Fibroblast of lung (primary cell): ENCODE measurements around the gene TBC1D10B. TPM values are rescaled to one million over a fixed set of nuclear protein-coding genes. Genes with fewer than 3 reads are reported as not detected.

Experiments used
- DNase-seq, 2 donors: peaks; one replicate each; pipeline versions ENCODE4 v3.0.0 to v3.0.0-alpha.2; 2010; ENCODE audit warnings: low read depth in 2 of 2
- H2AFZ ChIP-seq: 2 replicates; pipeline ENCODE4 v1.5.1; 2012; ENCODE audit warnings: low read length, control low read depth, inconsistent platforms
- H3K27ac ChIP-seq: 2 replicates; pipeline ENCODE4 v1.5.1; 2011; ENCODE audit warnings: low read length, control low read depth; ENCODE audit not compliant: insufficient read depth
- H3K27me3 ChIP-seq: 2 replicates; pipeline ENCODE4 v1.5.1; 2011; ENCODE audit warnings: mild to moderate bottlenecking, low read length; ENCODE audit not compliant: control insufficient read depth, insufficient read depth
- H3K36me3 ChIP-seq: 2 replicates; pipeline ENCODE4 v1.5.1; 2011; ENCODE audit warnings: low read length; ENCODE audit not compliant: control insufficient read depth, insufficient read depth
- H3K4me1 ChIP-seq: 2 replicates; pipeline ENCODE4 v1.5.1; 2011; ENCODE audit warnings: low read length; ENCODE audit not compliant: control insufficient read depth, insufficient read depth; ENCODE audit errors: extremely low read depth
- H3K4me2 ChIP-seq: 2 replicates; pipeline ENCODE4 v1.5.1; 2011; ENCODE audit warnings: low read length, control low read depth; ENCODE audit not compliant: insufficient read depth; ENCODE audit errors: extremely low read depth
- H3K4me3 ChIP-seq, 4 experiments: fragments of 200-600 bp in 1 of 4; sonication (generic) in 1 of 4; replicated peaks in 1 of 4; 2 replicates each; pipeline ENCODE4 v1.5.1; 2011 to 2016; ENCODE audit warnings: low read length in 4 of 4, low read depth in 3 of 4, mild to moderate bottlenecking in 3 of 4, control low read depth in 2 of 4, inconsistent platforms in 1 of 4, mixed read lengths in 1 of 4; ENCODE audit not compliant: insufficient read depth in 1 of 4; ENCODE audit errors: control extremely low read depth in 1 of 4
- H3K79me2 ChIP-seq: 2 replicates; pipeline ENCODE4 v1.5.1; 2012; ENCODE audit warnings: mild to moderate bottlenecking, low read length, inconsistent platforms; ENCODE audit not compliant: control insufficient read depth, insufficient read depth
- H3K9ac ChIP-seq: 2 replicates; pipeline ENCODE4 v1.5.1; 2011; ENCODE audit warnings: mild to moderate bottlenecking, low read length, control low read depth; ENCODE audit not compliant: insufficient read depth
- H3K9me3 ChIP-seq: 2 replicates; pipeline ENCODE4 v1.5.1; 2012; ENCODE audit warnings: low read depth, low read length; ENCODE audit not compliant: control insufficient read depth, insufficient read depth
- H4K20me1 ChIP-seq: 2 replicates; pipeline ENCODE4 v1.5.1; 2011; ENCODE audit warnings: low read length; ENCODE audit not compliant: control insufficient read depth, insufficient read depth; ENCODE audit errors: extremely low read depth
- CTCF ChIP-seq, 2 donors: IDR thresholded peaks in 1 of 2; conservative IDR thresholded peaks in 1 of 2; 1 replicate in 1 of 2; 2 replicates in 1 of 2; pipeline ENCODE4 v1.5.1; 2011 to 2012; ENCODE audit warnings: low read length in 2 of 2, control low read depth in 1 of 2, inconsistent platforms in 1 of 2, low read depth in 1 of 2, mild to moderate bottlenecking in 1 of 2
- EZH2 ChIP-seq: IDR thresholded peaks from 2 replicates; pipeline ENCODE4 v1.5.1; 2012; ENCODE audit warnings: low read length, control low read depth, mild to moderate bottlenecking; ENCODE audit errors: missing control alignments
- polyA plus RNA-seq, 2 donors: library from polyadenylated mRNA; depleted of rRNA in 1 of 2; stranded (reverse) in 1 of 2; unstranded in 1 of 2; fragments of >200 nt; gene quantifications; 2 replicates each; pipeline ENCODE4 v1.2.1, GENCODE V29; 2011 to 2012; ENCODE audit warnings: missing spikeins in 1 of 2
- total RNA-seq: library from RNA; depleted of rRNA; stranded (reverse); fragments of >200 nt; gene quantifications from 2 replicates; pipeline ENCODE4 v1.2.1, GENCODE V29; 2014

The TBC1D10B gene
- total and polyA plus RNA-seq, 2 donors (not counting 1 experiment from before 2014, with no cell fraction given), result 14.8 to 29.6 TPM

GRCh38 chr16:30383521-30383920 lies 13.2 kb upstream of the TBC1D10B start:
- peaks cover 3% of the 10 kb centered on the region for H3K79me2 ChIP-seq
- no peaks in the 10 kb centered on the region for H4K20me1 ChIP-seq
- no peak overlapping the region for H3K4me3 ChIP-seq
- H2AFZ ChIP-seq, result no peak overlapping the region
- no peak overlapping the region for H3K4me2 ChIP-seq
- no peaks in the 10 kb centered on the region for H3K9me3 ChIP-seq
- H3K9ac ChIP-seq, result no peak overlapping the region
- no peak overlapping the region for H3K27ac ChIP-seq
- DNase-seq, result no peak
- H3K36me3 ChIP-seq, result no peaks in the 10 kb centered on the region
- TF ChIP-seq CTCF (conservative IDR thresholded peaks at IDR 0.05 in 1 of 2, IDR thresholded peaks at IDR 0.05 in 1 of 2; ENCODE audit: low read depth in 1 of 2, low read length in 2 of 2) (no peak), EZH2 (no peak)
- H3K27me3 ChIP-seq, result no peaks in the 10 kb centered on the region
- peaks cover 4% of the 10 kb centered on the region for H3K4me1 ChIP-seq

GRCh38 chr16:30382111-30382881 lies 12.0 kb upstream of the TBC1D10B start, which contains the start of gene SEPTIN1:
SEPTIN1 (minus strand) TSS chr16:30382561; CDS start chr16:30382542, 19 bp downstream.
- Histone ChIP-seq H3K79me2 (peaks cover 3% of the 10 kb centered on the region), H3K9ac (no peak within 1 kb of the TSS), H3K4me1 (peaks cover 6% of the 10 kb centered on the region), H3K27me3 (no peaks in the 10 kb centered on the region), H2AFZ (no peak within 1 kb of the TSS), H3K4me2 (no peak within 1 kb of the TSS), H3K4me3 (no peak within 1 kb of the TSS), H4K20me1 (no peaks in the 10 kb centered on the region), H3K36me3 (no peaks in the 10 kb centered on the region), H3K9me3 (no peaks in the 10 kb centered on the region), H3K27ac (no peak within 1 kb of the TSS)
- no peak for DNase-seq
- TF ChIP-seq CTCF (conservative IDR thresholded peaks at IDR 0.05 in 1 of 2, IDR thresholded peaks at IDR 0.05 in 1 of 2; ENCODE audit: low read depth in 1 of 2, low read length in 2 of 2) (no peak), EZH2 (no peak)

GRCh38 chr16:30381291-30382041 lies 11.2 kb upstream of the TBC1D10B start:
- Histone ChIP-seq H4K20me1 (no peaks in the 10 kb centered on the region), H3K4me1 (peaks cover 9% of the 10 kb centered on the region), H3K4me3 (no peak overlapping the region), H3K9me3 (no peaks in the 10 kb centered on the region), H3K27ac (no peak overlapping the region), H3K9ac (no peak overlapping the region), H3K36me3 (no peaks in the 10 kb centered on the region), H2AFZ (no peak overlapping the region), H3K27me3 (no peaks in the 10 kb centered on the region), H3K4me2 (no peak overlapping the region), H3K79me2 (peaks cover 3% of the 10 kb centered on the region)
- TF ChIP-seq EZH2, result no peak
- TF ChIP-seq CTCF (conservative IDR thresholded peaks at IDR 0.05 in 1 of 2, IDR thresholded peaks at IDR 0.05 in 1 of 2; ENCODE audit: low read depth in 1 of 2, low read length in 2 of 2), result no peak
- DNase-seq, result no peak
